Heart left ventricle (tissue), 13 donors: ENCODE results near the gene LARP4B.

Experiments
- POLR2A ChIP-seq, 2 donors: fragments of 450-650 bp; IDR thresholded peaks; one replicate each; pipeline ENCODE4 v1.6.1; 2017; ENCODE audit warnings: antibody characterized with exemption in 2 of 2, mild to moderate bottlenecking in 2 of 2, moderate library complexity in 2 of 2
- TF ChIP-seq, protein P1 (sequence below), 12 donors: fragments of 200-600 bp; sonication (generic) in 4 of 12; IDR thresholded peaks; one replicate each; pipeline versions ENCODE4 v1.5.0 to v1.8.0; 2018 to 2022; ENCODE audit warnings: antibody characterized with exemption in 12 of 12, mild to moderate bottlenecking in 5 of 12
- donor health status: ischemic (EF 13 %, LVEDD 7.1; RV severe dilation, severe dysfunction).
- donor health status: DM: no; HTN: yes; CAD: no.
- donor health status: DM: no; HTN: no; CAD: no.
- donor health status: ischemic (EF 25% LVEDD 6.9; RV normal size, moderate dysfunction).
- donor health status: ischemic (EF 25% LVEDD 5.7; RV mildly dilated, moderate dysfunction).
- donor health status: ischemic (EF 35%, LVEDD 5.7; RV mildly dilated, moderate dysfunction).
- donor health status: nonischemic (EF 11% LVEDD 7.7; RV severe dilation, severe dysfunction).
- donor health status: DM: yes; HTN: yes; CAD: no.
- donor health status: PGD.
- donor health status: ischemic (EF 29% LVEDD 5.4; RV normal size, mild dysfunction).
- donor health status: nonischemic (EF 23%, LVEDD 6.1; RV moderate dilation, normal function).

DNA sequence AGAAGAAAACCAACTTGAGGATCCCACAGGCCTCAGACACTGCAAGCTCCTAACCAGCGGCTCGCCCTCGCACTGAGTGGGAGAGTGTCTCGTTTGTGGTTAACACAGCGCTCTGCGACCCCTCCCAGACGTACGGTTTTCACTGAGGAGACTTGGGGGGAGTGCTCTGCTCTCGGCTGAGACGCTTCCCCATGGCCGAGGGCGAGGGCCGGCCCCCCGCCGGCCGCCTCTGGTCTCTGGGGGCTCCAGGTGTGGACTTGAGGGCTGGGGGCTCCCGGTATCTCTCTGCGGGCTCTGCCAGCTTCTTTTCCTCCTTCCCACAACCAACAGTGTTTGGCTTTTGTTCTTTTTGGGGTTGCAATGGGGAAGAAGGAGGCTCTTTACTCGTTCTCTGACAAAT, 118.7 kb downstream of the LARP4B start:
- TF ChIP-seq, protein P1, sequence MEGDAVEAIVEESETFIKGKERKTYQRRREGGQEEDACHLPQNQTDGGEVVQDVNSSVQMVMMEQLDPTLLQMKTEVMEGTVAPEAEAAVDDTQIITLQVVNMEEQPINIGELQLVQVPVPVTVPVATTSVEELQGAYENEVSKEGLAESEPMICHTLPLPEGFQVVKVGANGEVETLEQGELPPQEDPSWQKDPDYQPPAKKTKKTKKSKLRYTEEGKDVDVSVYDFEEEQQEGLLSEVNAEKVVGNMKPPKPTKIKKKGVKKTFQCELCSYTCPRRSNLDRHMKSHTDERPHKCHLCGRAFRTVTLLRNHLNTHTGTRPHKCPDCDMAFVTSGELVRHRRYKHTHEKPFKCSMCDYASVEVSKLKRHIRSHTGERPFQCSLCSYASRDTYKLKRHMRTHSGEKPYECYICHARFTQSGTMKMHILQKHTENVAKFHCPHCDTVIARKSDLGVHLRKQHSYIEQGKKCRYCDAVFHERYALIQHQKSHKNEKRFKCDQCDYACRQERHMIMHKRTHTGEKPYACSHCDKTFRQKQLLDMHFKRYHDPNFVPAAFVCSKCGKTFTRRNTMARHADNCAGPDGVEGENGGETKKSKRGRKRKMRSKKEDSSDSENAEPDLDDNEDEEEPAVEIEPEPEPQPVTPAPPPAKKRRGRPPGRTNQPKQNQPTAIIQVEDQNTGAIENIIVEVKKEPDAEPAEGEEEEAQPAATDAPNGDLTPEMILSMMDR (IDR thresholded peaks at IDR 0.05): no peak
- no peak for TF ChIP-seq POLR2A (IDR thresholded peaks at IDR 0.05)
